MM.1S (cell line): ENCODE measurements around the gene SCGB1A1.

Source experiments
- DNase-seq: peaks from one replicate; pipeline ENCODE4 v3.0.0-alpha.2; 2015
- H2AFZ ChIP-seq: fragments of 300-600 bp; sonication (generic); 2 replicates; pipeline ENCODE4 v1.6.0; 2016; ENCODE audit warnings: antibody characterized with exemption, low read length
- H3F3A ChIP-seq: fragments of 300-600 bp; sonication (generic); 2 replicates; pipeline ENCODE4 v1.6.1; 2016; ENCODE audit warnings: mild to moderate bottlenecking, antibody characterized with exemption, low read length, moderate library complexity, mixed read lengths; ENCODE audit not compliant: insufficient read depth
- H3K27ac ChIP-seq: fragments of 300-600 bp; sonication (generic); 2 replicates; pipeline ENCODE4 v1.5.1; 2016; ENCODE audit warnings: mild to moderate bottlenecking, low read length
- H3K27me3 ChIP-seq: fragments of 300-600 bp; sonication (generic); replicated peaks from 2 replicates; pipeline ENCODE4 v1.6.0; 2016; ENCODE audit warnings: low read length; ENCODE audit not compliant: insufficient read depth
- H3K36me3 ChIP-seq: fragments of 300-600 bp; sonication (generic); replicated peaks from 2 replicates; pipeline ENCODE4 v1.6.1; 2016; ENCODE audit warnings: mild to moderate bottlenecking, low read length, mixed read lengths; ENCODE audit not compliant: insufficient read depth
- H3K4me1 ChIP-seq: fragments of 300-600 bp; sonication (generic); 2 replicates; pipeline ENCODE4 v1.6.1; 2016; ENCODE audit warnings: low read length, mixed read lengths
- H3K4me2 ChIP-seq: fragments of 300-600 bp; sonication (generic); 2 replicates; pipeline ENCODE4 v1.6.0; 2016; ENCODE audit warnings: low read depth, low read length
- H3K4me3 ChIP-seq: fragments of 300-600 bp; sonication (generic); 2 replicates; pipeline ENCODE4 v1.5.1; 2016; ENCODE audit warnings: low read length, mixed read lengths
- H3K79me2 ChIP-seq: fragments of 300-600 bp; sonication (generic); 2 replicates; pipeline ENCODE4 v1.6.1; 2016; ENCODE audit warnings: mixed run types, low read length, mixed read lengths
- H3K9ac ChIP-seq: fragments of 300-600 bp; sonication (generic); 2 replicates; pipeline ENCODE4 v1.6.1; 2016; ENCODE audit warnings: low read length, mixed read lengths
- H3K9me2 ChIP-seq: fragments of 300-600 bp; sonication (generic); replicated peaks from 2 replicates; pipeline ENCODE4 v1.6.1; 2016; ENCODE audit warnings: mild to moderate bottlenecking, low read length, mixed read lengths; ENCODE audit not compliant: insufficient read depth
- H3K9me3 ChIP-seq: fragments of 300-600 bp; sonication (generic); replicated peaks from 2 replicates; pipeline ENCODE4 v1.6.1; 2016; ENCODE audit warnings: mild to moderate bottlenecking, low read length, mixed read lengths; ENCODE audit not compliant: insufficient read depth
- H4K20me1 ChIP-seq: fragments of 300-600 bp; sonication (generic); 2 replicates; pipeline ENCODE4 v1.6.1; 2016; ENCODE audit warnings: mild to moderate bottlenecking, low read length, moderate library complexity, mixed read lengths; ENCODE audit not compliant: insufficient read depth
- CTCF ChIP-seq: fragments of 300-600 bp; sonication (generic); IDR thresholded peaks from 2 replicates; pipeline ENCODE4 v1.5.1; 2016; ENCODE audit warnings: antibody characterized with exemption, low read length, mixed read lengths
- EZH2 ChIP-seq: fragments of 300-600 bp; sonication (generic); optimal IDR thresholded peaks from 2 replicates; pipeline ENCODE3; 2017; ENCODE audit warnings: low read depth, mild to moderate bottlenecking, antibody characterized with exemption, low read length, mixed read lengths
- EZH2phosphoT487 ChIP-seq: fragments of 300-600 bp; sonication (generic); IDR thresholded peaks from 2 replicates; pipeline ENCODE4 v1.6.1; 2018; ENCODE audit warnings: antibody characterized with exemption, low read length

SCGB1A1 gene

DNA sequence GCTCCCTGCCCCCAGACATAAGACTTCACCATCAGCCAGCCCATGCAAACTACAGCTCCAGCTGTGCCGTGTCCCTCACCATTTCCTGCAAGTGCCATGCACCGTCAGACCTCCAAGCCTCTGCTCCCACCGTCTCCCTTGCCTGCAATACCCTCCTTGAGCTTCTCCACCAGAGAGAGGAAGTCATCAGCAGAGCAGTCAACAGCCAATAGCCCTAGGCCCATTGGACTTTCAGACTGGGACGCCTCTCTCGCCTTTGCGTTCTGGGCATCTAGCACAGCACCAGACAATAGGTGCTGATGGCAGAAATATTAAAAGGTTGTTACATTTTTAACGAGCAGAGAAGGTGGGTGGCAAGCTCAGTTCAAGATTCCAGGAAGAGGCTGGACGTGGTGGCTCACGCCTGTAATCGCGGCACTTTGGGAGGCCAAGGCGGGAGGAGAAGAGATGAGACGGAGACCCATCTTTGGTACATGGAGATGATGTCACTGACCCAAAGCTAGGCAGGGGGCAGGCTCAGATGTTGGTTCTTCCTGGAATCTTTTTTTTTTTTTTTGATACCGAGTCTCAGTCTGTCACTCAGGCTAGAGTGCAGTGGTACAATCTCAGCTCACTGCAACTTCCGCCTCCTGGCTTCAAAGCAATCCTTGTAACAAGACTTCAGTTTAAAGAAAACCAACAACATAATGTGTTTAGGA is 31.9 kb downstream of the SCGB1A1 start:
- H3K9me2 ChIP-seq: no peaks in the 10 kb centered on the region
- H3K27me3 ChIP-seq: no peaks in the 10 kb centered on the region
- no peak overlapping the region for H3K4me3 ChIP-seq
- H4K20me1 ChIP-seq: no peaks in the 10 kb centered on the region
- no peaks in the 10 kb centered on the region for H3K9me3 ChIP-seq
- no peak overlapping the region for H2AFZ ChIP-seq
- H3K27ac ChIP-seq: no peak overlapping the region
- H3F3A ChIP-seq: no peaks in the 10 kb centered on the region
- no peak overlapping the region for H3K9ac ChIP-seq
- TF ChIP-seq EZH2phosphoT487 (no peak), CTCF (no peak), EZH2 (no peak)
- peaks cover 8% of the 10 kb centered on the region for H3K4me1 ChIP-seq
- no peak overlapping the region for H3K4me2 ChIP-seq
- DNase-seq: no peak
- no peaks in the 10 kb centered on the region for H3K36me3 ChIP-seq
- no peaks in the 10 kb centered on the region for H3K79me2 ChIP-seq

- no peaks in the 10 kb centered on the region for H3F3A ChIP-seq
- H4K20me1 ChIP-seq: no peaks in the 10 kb centered on the region
- H3K4me2 ChIP-seq: no peak overlapping the region
- no peak overlapping the region for H3K27ac ChIP-seq
- no peak overlapping the region for H3K9ac ChIP-seq
- TF ChIP-seq CTCF (no peak), EZH2 (no peak), EZH2phosphoT487 (no peak)
- H2AFZ ChIP-seq: no peak overlapping the region
- no peaks in the 10 kb centered on the region for H3K9me2 ChIP-seq
- peaks cover 8% of the 10 kb centered on the region for H3K4me1 ChIP-seq
- no peak overlapping the region for H3K4me3 ChIP-seq
- H3K79me2 ChIP-seq: no peaks in the 10 kb centered on the region
- H3K27me3 ChIP-seq: no peaks in the 10 kb centered on the region
- no peaks in the 10 kb centered on the region for H3K9me3 ChIP-seq
- no peaks in the 10 kb centered on the region for H3K36me3 ChIP-seq
- no peak for DNase-seq
These were observed 32.4 kb downstream of the SCGB1A1 start for GRCh38 chr11:62451241-62451621.

DNA sequence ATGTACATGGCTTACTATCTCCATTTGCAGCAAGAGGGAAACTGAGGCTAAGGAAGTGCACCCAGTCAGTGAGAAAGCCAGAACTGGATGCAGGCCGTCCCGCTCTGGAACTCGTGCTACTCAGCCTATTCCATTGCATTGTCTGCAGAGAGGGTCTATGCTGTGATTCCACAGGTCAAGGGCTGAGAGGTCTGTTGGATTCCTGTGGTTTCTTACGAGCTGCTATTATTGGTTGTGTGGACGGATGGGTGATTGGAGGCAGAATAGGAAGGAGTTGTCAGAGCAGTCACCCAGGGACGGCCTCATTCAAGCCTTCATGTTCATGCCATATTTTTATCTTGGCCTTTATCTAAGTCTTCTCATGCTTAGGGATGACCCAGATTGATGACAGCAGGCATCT is 33.4 kb downstream of the SCGB1A1 start:
- no peaks in the 10 kb centered on the region for H3K27me3 ChIP-seq
- H3K4me1 ChIP-seq: peaks cover 18% of the 10 kb centered on the region
- H2AFZ ChIP-seq: no peak overlapping the region
- no peak overlapping the region for H3K27ac ChIP-seq
- no peaks in the 10 kb centered on the region for H3K9me2 ChIP-seq
- H3K9me3 ChIP-seq: no peaks in the 10 kb centered on the region
- H3K79me2 ChIP-seq: no peaks in the 10 kb centered on the region
- TF ChIP-seq EZH2 (no peak), EZH2phosphoT487 (no peak), CTCF (no peak)
- DNase-seq: no peak
- no peak overlapping the region for H3K4me3 ChIP-seq
- H3F3A ChIP-seq: no peaks in the 10 kb centered on the region
- H3K4me2 ChIP-seq: no peak overlapping the region
- no peaks in the 10 kb centered on the region for H3K36me3 ChIP-seq
- H3K9ac ChIP-seq: no peak overlapping the region
- H4K20me1 ChIP-seq: no peaks in the 10 kb centered on the region
